K562 (cell line): ENCODE data around the gene NYAP1. TPM values are rescaled to one million over a fixed set of nuclear protein-coding genes. Genes with fewer than 3 reads are reported as not detected.

Source experiments
- E2F3 ChIP-seq: fragments of 250-450 bp; sonication (Bioruptor Pico); IDR thresholded peaks from 2 replicates; pipeline ENCODE4 v1.4.0; 2020; ENCODE audit warnings: mild to moderate bottlenecking
- ELF2 ChIP-seq: fragments of 250-450 bp; sonication (Bioruptor Pico); IDR thresholded peaks from 2 replicates; pipeline ENCODE4 v1.5.0; 2021; ENCODE audit warnings: mild to moderate bottlenecking
- FOXJ2 ChIP-seq: fragments of 200-800 bp; sonication (Bioruptor generic); IDR thresholded peaks from 2 replicates; pipeline ENCODE4 v1.6.1; 2016; ENCODE audit warnings: missing genetic modification characterization, missing compliant biosample characterization
- KLF1 ChIP-seq: fragments of 450-650 bp; IDR thresholded peaks from 2 replicates; pipeline ENCODE4 v1.6.1; 2016; ENCODE audit warnings: missing genetic modification characterization, missing compliant biosample characterization
- MGA ChIP-seq: fragments of 450-650 bp; IDR thresholded peaks from 2 replicates; pipeline ENCODE4 v1.6.1; 2016; ENCODE audit warnings: mild to moderate bottlenecking, moderate library complexity
- NFE2 ChIP-seq: IDR thresholded peaks from 2 replicates; pipeline ENCODE4 v1.6.1; 2014; ENCODE audit warnings: antibody characterized with exemption, low read depth
- PTBP1 ChIP-seq: fragments of 200-400 bp; formaldehyde crosslinking; IDR thresholded peaks from 2 replicates; pipeline ENCODE4 v1.6.1; 2017; ENCODE audit warnings: low read depth, low read length
- SAFB2 ChIP-seq: fragments of 200-400 bp; formaldehyde crosslinking; IDR thresholded peaks from 2 replicates; pipeline ENCODE4 v1.6.1; 2018; ENCODE audit warnings: borderline replicate concordance, low read length, low read depth, moderate library complexity; ENCODE audit not compliant: severe bottlenecking
- TAL1 ChIP-seq: fragments of 450-650 bp; IDR thresholded peaks from 2 replicates; pipeline ENCODE4 v1.6.1; 2016; ENCODE audit warnings: mild to moderate bottlenecking
- THAP7 ChIP-seq: fragments of 250-450 bp; sonication (Bioruptor Pico); IDR thresholded peaks from 2 replicates; pipeline ENCODE4 v1.5.0; 2021
- TRIM28 ChIP-seq: fragments of 450-650 bp; IDR thresholded peaks from 2 replicates; pipeline ENCODE4 v1.6.1; 2017
- XRCC4 ChIP-seq: IDR thresholded peaks from one replicate; pipeline ENCODE4 v1.6.1; 2011; ENCODE audit not compliant: insufficient read depth, insufficient read length; ENCODE audit errors: extremely low read depth
- ZFP1 ChIP-seq: fragments of 450-650 bp; formaldehyde crosslinking; IDR thresholded peaks from 2 replicates; pipeline ENCODE4 v1.4.0; 2020; ENCODE audit warnings: mild to moderate bottlenecking, mixed read lengths
- ZNF165 ChIP-seq: fragments of 250-450 bp; sonication (Bioruptor Pico); IDR thresholded peaks from 2 replicates; pipeline ENCODE4 v1.4.0; 2020; ENCODE audit warnings: borderline replicate concordance
- polyA plus RNA-seq, 8 experiments: library from polyadenylated mRNA; depleted of rRNA in 4 of 8; stranded (reverse) in 5 of 8; unstranded in 3 of 8; fragments of >200 nt; fragmentation: Nextera tagmentation in 2 of 8; fragmentation: Illumina TruSeq in 1 of 8; extraction: Ambion mirVana in 2 of 8; extraction: Trizol in 1 of 8; gene quantifications; 2 replicates each; pipeline versions ENCODE4 v1.2.1 to v1.2.3, GENCODE V29; 2011 to 2014; ENCODE audit warnings: inconsistent platforms in 1 of 8, missing spikeins in 1 of 8
- total RNA-seq, 7 experiments: library from RNA; depleted of rRNA in 6 of 7; stranded (reverse); fragments of >200 nt in 6 of 7; fragmentation: Illumina TruSeq in 2 of 7; extraction: Trizol in 2 of 7; gene quantifications; 2 replicates each; pipeline versions ENCODE4 v1.2.1 to v1.2.3, GENCODE V29; 2011 to 2021; ENCODE audit warnings: low replicate concordance in 1 of 7
- TF ChIP-seq, protein P1 (sequence below): fragments of 250-450 bp; sonication (Bioruptor Pico); IDR thresholded peaks from 2 replicates; pipeline ENCODE4 v1.9.0; 2021; ENCODE audit warnings: mild to moderate bottlenecking
- TF ChIP-seq, protein P2 (sequence below): sonication (generic); formaldehyde crosslinking; IDR thresholded peaks from 2 replicates; pipeline ENCODE4 v1.8.0; 2023; ENCODE audit warnings: mild to moderate bottlenecking, missing genetic modification reagents

The NYAP1 gene
- total and polyA plus RNA-seq, 9 of the 15 experiments (the other 6 are each of a cell fraction or from before 2014, with no cell fraction given), result 0.11 to 0.88 (median 0.22) TPM; not detected in 2

DNA sequence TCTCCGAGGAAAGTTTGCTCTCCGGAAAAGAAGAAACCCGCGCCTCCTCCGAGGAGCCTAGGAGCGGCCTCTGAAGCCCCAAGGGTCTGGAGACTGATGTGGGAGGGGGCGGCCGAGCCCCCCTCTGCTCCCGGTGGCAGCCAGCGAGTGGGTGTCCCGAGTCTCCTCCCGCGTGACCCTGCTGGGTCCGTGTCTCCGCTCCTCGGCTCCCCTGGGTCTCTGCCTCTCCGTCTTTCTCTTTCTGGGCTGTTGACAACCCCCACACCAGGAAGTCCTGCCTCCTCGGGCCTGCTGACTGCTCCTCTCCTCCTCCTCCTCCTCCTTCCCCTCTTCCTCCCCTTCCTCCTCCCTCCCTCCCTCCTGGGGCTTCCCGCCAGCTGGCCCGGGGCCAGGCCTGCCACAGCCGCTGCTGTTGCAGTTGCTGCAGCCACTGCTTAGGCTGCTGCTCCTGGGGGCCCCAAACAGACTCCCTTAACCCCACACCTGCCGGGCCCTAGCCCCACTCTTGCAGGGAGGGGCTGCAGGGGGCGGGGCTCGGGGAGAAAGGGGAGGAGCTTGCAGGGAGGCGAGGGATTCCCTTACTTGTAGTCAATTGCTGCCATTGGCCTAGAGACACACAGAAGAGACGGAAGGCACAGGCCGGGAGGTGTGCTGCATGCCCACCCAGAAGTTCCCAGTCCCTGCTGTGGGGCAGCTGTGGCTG, 4.6 kb upstream of the NYAP1 start, which contains the start of gene TSC22D4 (continued):
- TF ChIP-seq MGA (no peak), THAP7 (no peak), SAFB2 (no peak), TAL1 (peak; percentile 47), FOXJ2 (tag) (no peak), PTBP1 (no peak), KLF1 (no peak), ZFP1 (CRISPR knock-in tag) (no peak), E2F3 (no peak), XRCC4 (no peak), ELF2 (peak; percentile 91), TRIM28 (peak; percentile 34; the same call in 1 of the 2 replicates), ZNF165 (no peak), NFE2 (no peak)
- TF ChIP-seq, protein P1, sequence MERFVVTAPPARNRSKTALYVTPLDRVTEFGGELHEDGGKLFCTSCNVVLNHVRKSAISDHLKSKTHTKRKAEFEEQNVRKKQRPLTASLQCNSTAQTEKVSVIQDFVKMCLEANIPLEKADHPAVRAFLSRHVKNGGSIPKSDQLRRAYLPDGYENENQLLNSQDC, result no peak
- TF ChIP-seq, protein P2, sequence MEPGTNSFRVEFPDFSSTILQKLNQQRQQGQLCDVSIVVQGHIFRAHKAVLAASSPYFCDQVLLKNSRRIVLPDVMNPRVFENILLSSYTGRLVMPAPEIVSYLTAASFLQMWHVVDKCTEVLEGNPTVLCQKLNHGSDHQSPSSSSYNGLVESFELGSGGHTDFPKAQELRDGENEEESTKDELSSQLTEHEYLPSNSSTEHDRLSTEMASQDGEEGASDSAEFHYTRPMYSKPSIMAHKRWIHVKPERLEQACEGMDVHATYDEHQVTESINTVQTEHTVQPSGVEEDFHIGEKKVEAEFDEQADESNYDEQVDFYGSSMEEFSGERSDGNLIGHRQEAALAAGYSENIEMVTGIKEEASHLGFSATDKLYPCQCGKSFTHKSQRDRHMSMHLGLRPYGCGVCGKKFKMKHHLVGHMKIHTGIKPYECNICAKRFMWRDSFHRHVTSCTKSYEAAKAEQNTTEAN, result no peak
